SK-N-SH (cell line): ENCODE data around the gene EDN2.

Source experiments
- CTCF ChIP-seq: fragments of 200-600 bp; sonication (generic); IDR thresholded peaks from 2 replicates; pipeline ENCODE4 v1.6.1; 2017; ENCODE audit warnings: antibody characterized with exemption, mild to moderate bottlenecking, moderate library complexity
- REST ChIP-seq: IDR thresholded peaks from 2 replicates; pipeline ENCODE4 v1.6.1; 2012; ENCODE audit warnings: mild to moderate bottlenecking, low read depth, low read length, moderate library complexity
- SMC3 ChIP-seq: IDR thresholded peaks from 2 replicates; pipeline ENCODE4 v1.6.1; 2012; ENCODE audit warnings: low read depth, low read length, improper control_type of control experiment

GRCh38 chr1:41488040-41488951 lies 3.8 kb upstream of the EDN2 start:
- TF ChIP-seq CTCF: no peak
- TF ChIP-seq REST: no peak
- TF ChIP-seq SMC3: no peak
